ENCODE data around the gene GCK.

Gene GCK

DNA sequence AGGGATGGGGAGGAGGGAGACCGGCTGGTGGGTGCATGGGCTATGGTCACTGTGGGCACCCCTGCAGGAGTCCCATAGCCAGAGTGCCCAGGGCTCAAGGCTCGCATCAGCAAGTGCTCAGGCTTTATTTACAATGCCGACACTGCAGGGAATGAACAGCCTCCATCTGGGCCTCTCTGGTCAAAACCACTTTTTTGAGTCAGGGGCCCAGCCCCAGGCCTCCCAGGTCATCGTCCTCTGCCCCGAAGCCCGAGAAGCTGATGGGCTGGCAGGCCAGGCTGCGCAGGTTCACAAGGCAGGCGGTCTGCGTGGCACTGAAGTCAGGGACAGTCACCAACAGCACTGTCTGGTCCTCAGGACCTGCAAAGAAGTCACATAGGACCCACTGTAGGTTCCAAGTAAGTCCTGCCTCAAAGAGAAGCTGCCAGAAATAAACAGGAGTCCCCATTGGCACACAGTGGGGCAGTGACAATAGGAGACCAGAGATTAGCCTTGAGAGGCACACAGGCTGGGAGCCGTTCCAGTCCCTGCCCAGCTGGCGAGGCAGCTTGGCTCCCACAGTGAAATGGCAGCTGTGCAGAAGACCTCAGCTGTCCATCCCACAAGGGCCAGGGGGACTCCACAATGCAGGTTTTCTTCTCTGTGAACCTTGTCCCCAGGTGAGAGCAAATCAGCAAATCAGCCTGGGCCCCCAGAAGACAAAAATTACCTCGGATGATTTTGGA lies 74.5 kb downstream of the GCK start:
- no peak for DNase-seq

DNA sequence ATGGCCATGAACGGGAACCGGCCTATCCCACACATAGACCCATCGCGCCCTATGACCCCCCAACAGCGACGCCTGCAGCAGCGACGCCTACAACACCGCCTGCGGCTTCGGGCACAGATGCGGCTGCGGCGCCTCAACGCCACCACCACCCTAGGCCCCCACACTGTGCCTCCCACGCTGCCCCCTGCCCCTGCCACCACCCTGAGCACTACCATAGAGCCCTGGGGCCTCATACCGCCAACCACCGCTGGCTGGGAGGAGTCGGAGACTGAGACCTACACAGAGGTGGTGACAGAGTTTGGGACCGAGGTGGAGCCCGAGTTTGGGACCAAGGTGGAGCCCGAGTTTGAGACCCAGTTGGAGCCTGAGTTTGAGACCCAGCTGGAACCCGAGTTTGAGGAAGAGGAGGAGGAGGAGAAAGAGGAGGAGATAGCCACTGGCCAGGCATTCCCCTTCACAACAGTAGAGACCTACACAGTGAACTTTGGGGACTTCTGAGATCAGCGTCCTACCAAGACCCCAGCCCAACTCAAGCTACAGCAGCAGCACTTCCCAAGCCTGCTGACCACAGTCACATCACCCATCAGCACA lies 75.4 kb downstream of the GCK start:
- no peak for DNase-seq

- no peak for DNase-seq
Measured at GRCh38 chr7:44112997-44113763, 76.1 kb downstream of the GCK start.

DNA sequence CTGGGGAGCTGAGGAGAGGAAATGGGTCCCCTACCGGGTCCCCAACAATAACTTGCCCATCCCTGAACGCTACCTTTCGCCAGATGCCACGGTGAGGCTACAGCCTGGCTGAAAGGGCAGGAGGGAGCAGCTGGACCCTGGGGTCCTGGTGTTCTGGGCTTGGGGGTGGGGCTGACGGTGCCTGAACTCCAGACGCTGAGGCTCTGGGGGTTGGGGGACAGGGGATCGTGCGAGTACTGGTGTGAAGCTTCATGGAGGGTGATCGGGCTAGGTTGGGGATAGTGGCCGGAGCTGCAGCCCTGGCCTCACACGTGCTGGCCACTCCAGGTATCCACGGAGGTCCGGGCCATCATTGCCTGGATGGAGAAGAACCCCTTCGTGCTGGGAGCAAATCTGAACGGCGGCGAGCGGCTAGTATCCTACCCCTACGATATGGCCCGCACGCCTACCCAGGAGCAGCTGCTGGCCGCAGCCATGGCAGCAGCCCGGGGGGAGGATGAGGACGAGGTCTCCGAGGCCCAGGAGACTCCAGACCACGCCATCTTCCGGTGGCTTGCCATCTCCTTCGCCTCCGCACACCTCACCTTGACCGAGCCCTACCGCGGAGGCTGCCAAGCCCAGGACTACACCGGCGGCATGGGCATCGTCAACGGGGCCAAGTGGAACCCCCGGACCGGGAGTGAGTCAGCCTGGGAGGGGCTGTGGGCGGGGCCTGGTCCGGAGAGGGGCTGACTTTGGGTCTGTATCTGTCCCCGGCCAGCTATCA lies 76.8 kb downstream of the GCK start:
- no peak for DNase-seq

GRCh38 chr7:44111761-44112160 lies 77.5 kb downstream of the GCK start:
- no peak for DNase-seq

DNA sequence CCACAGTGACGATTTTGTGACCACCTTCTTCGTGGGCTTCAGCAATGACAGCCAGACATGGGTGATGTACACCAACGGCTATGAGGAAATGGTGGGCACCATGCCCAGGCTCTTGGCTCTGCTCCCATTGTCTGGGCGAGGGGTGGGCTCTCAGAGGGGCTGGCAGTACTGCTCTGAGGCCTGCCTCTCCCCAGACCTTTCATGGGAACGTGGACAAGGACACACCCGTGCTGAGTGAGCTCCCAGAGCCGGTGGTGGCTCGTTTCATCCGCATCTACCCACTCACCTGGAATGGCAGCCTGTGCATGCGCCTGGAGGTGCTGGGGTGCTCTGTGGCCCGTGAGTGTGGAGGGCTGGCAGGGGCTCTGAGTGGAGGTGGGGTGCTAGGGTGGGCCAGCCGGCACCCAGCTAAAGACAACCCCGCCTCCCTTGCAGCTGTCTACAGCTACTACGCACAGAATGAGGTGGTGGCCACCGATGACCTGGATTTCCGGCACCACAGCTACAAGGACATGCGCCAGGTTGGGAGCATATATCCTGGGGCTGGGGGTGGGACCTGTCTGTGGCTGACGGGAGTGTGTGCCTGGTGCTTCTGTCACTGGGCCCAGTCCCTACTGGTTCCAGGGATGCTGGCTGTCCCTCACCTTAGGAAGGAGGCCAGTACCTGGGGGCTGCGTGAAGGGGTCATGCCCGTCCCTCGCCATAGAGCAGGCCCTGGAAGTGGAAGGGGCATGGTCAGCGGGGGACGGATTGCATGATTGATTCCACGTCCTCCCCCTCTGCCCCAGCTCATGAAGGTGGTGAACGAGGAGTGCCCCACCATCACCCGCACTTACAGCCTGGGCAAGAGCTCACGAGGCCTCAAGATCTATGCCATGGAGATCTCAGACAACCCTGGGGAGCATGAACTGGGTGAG lies 78.3 kb downstream of the GCK start:
- no peak for DNase-seq

DNA sequence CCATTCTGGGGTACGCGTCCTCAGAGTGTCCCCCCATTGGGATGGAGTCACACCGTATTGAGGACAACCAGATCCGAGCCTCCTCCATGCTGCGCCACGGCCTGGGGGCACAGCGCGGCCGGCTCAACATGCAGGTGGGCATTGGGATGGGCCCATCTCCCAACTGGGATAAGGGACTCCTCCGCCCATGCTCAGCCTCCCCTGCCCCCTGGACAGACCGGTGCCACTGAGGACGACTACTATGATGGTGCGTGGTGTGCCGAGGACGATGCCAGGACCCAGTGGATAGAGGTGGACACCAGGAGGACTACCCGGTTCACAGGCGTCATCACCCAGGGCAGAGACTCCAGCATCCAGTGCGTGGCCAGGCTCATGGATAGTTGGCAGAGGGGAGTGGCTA lies 79.2 kb downstream of the GCK start:
- DNase-seq, result no peak

GRCh38 chr7:44108768-44109750 lies 80.2 kb downstream of the GCK start:
- DNase-seq, result no peak

GRCh38 chr7:44107961-44108767 lies 81.1 kb downstream of the GCK start:
- no peak for DNase-seq

DNA sequence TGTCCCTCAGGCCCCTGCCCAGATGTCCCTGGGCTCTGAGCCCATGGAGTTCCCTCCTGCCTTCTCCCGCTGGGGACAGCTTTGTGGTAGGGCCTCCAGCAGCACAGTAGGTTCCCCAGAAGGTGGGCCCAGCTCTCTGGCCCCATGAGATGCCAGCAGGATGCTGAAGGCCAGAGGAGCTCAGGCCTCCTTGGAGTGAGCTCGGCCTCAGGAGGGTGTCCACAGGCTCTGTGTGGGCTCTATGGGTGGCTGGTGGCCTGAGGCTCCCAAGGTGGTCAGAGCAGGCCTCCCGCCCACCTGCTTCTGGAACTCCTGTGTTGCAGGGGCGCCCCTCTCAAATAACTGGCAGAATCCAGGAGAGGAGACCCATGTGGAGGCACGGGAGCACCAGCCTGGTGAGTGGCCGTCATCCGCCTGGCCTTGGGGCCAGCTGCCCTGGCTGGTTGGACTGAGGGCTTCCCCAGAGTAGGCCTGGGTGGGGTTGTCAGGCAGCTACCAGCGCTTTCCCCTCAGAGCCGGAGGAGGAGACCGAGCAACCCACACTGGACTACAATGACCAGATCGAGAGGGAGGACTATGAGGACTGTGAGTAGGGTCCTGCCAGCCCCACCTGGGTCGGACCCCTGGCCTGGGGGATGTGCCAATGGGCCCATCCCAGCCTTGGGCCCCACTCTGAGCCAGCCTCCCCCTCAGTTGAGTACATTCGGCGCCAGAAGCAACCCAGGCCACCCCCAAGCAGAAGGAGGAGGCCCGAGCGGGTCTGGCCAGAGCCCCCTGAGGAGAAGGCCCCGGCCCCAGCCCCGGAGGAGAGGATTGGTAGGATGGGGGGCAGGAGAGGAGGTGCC lies 81.9 kb downstream of the GCK start:
- DNase-seq, result no peak

GRCh38 chr7:44106311-44107065 lies 82.8 kb downstream of the GCK start:
- no peak for DNase-seq

DNA sequence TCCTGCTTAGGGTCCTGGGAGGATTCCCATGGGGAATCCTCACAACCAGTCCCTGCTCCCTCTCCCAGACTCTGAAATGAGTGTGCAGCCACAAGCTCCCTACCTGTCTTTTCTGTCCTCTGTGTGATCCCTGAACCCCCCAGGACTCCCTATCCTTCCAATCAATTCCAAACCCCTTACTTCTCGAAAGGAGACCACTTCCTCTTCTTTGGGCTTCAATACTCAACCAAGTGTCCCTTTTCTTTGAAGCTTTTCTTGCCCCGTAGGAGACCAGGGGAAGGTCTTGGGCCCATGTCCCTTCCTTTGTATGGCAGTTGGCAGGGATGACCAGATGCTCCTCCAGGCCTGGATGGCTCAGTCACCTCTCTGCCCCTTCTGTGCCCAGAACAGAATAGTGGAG lies 83.4 kb downstream of the GCK start:
- DNase-seq, result no peak

- DNase-seq, result no peak
Measured at GRCh38 chr7:44104860-44105771, 84.1 kb downstream of the GCK start.

DNA sequence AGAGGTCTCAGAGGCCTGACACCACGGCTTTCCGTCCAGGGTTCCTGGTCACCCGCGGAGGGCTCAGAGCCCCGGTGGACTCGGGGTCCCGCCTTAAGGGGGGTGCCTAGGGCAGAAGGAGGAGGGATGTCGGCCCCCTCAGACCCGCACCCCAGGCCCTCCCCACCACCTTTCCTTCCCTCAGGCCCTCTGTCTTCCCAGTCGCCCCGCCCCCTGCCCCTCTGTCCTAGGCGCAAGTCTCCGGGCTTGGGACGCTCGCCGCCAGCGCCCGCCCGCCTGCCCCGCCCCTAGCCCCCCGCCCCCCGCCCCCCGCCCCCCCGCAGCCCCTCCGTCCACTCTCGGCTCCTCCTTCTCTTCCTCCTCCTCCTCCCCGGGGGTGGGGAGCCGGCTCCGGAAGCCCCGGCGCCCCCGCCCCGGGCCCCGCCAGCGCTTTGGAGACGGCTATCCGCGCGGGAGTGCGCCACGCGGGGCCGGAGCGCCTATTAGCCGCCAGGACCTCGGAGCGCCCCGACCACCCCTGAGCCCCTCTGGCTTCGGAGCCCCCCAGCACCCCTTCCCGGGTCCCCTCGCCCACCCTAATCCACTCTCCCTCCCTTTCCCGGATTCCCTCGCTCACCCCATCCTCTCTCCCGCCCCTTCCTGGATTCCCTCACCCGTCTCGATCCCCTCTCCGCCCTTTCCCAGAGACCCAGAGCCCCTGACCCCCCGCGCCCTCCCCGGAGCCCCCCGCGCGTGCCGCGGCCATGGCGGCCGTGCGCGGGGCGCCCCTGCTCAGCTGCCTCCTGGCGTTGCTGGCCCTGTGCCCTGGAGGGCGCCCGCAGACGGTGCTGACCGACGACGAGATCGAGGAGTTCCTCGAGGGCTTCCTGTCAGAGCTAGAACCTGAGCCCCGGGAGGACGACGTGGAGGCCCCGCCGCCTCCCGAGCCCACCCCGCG lies 85.0 kb downstream of the GCK start, which contains the start of gene AEBP1:
Gene AEBP1 (plus strand): TSS at position 423 of the 937 bp plus-strand sequence. CDS start 321 bp downstream, at position 744.
- peak; percentile 49 for DNase-seq

GRCh38 chr7:44103566-44103922 lies 85.7 kb downstream of the GCK start:
- no peak for DNase-seq
